ENCODE data around the gene LRRTM4. TPM values are rescaled to one million over a fixed set of nuclear protein-coding genes. Genes with fewer than 3 reads are reported as not detected.

LRRTM4 gene
- total RNA-seq (2021; ENCODE audit: unreplicated experiment) (0.23 TPM), Bru-seq, nascent RNA (percentile 15 among the genes with signal in this experiment), BruChase-seq, experiment 1, labeled RNA remaining after a 2-hour chase (percentile 23 among the genes with signal in this experiment), BruChase-seq, experiment 2, labeled RNA remaining after a 6-hour chase (percentile 18 among the genes with signal in this experiment)
- 0.29 TPM for polyA plus RNA-seq (2012; ENCODE audit: insufficient read length)
- long read RNA-seq = 0 reads

GRCh38 chr2:77521931-77522470 lies at the start of gene LRRTM4:
TSS of gene LRRTM4 (minus strand) at chr2:77522376.
- no peak; the same call in 1 of the 2 replicates for ATAC-seq
- CTCF ChIA-PET = no interaction called here
- in situ Hi-C loops (cut with HindIII; ENCODE audit: low pct_unique_long_range_greater_than_20kb, low sequenced_read_pairs) = no loop called here

GRCh38 chr2:77571545-77571944 lies 49.4 kb upstream of the LRRTM4 start:
- BruUV-seq (replicated peaks) = no TSS peak
- CTCF ChIA-PET = no interaction called here
- intact Hi-C loops (cut with micrococcal nuclease; ENCODE audit: unreplicated experiment) = no loop called here
- in situ Hi-C loops (cut with HindIII; ENCODE audit: low pct_unique_long_range_greater_than_20kb, low sequenced_read_pairs) = no loop called here
- no peaks in the 10 kb centered on the region for H3K36me3 ChIP-seq (ENCODE audit: control insufficient read depth, insufficient read depth, low read length)
- POLR2A ChIA-PET = no interaction called here
- H3K27me3 ChIP-seq (ENCODE audit: control insufficient read depth, insufficient read depth, low read length) = no peaks in the 10 kb centered on the region
- H3K4me3 ChIP-seq (ENCODE audit: low read depth in 2 of 2, low read length in 2 of 2) = no peak overlapping the region
- DNase-seq (ENCODE audit: low read depth, low spot score) (no peak), ATAC-seq (no peak)
- H3K9me3 ChIP-seq (ENCODE audit: control insufficient read depth, insufficient read depth, low read depth, low read length) = no peaks in the 10 kb centered on the region; the same call in 1 of the 2 replicates
- TF ChIP-seq CTCF (IDR thresholded peaks at IDR 0.05) = no peak
- no peak for TF ChIP-seq TCF7L2 (IDR thresholded peaks at IDR 0.05; ENCODE audit: low read depth, low read length)
- no peak for TF ChIP-seq POLR2AphosphoS5 (IDR thresholded peaks at IDR 0.05; ENCODE audit: low read depth, low read length)
- TF ChIP-seq SIN3A (IDR thresholded peaks at IDR 0.05; ENCODE audit: borderline replicate concordance, insufficient read depth, low read depth, low read length) = no peak
- TF ChIP-seq, protein P1, sequence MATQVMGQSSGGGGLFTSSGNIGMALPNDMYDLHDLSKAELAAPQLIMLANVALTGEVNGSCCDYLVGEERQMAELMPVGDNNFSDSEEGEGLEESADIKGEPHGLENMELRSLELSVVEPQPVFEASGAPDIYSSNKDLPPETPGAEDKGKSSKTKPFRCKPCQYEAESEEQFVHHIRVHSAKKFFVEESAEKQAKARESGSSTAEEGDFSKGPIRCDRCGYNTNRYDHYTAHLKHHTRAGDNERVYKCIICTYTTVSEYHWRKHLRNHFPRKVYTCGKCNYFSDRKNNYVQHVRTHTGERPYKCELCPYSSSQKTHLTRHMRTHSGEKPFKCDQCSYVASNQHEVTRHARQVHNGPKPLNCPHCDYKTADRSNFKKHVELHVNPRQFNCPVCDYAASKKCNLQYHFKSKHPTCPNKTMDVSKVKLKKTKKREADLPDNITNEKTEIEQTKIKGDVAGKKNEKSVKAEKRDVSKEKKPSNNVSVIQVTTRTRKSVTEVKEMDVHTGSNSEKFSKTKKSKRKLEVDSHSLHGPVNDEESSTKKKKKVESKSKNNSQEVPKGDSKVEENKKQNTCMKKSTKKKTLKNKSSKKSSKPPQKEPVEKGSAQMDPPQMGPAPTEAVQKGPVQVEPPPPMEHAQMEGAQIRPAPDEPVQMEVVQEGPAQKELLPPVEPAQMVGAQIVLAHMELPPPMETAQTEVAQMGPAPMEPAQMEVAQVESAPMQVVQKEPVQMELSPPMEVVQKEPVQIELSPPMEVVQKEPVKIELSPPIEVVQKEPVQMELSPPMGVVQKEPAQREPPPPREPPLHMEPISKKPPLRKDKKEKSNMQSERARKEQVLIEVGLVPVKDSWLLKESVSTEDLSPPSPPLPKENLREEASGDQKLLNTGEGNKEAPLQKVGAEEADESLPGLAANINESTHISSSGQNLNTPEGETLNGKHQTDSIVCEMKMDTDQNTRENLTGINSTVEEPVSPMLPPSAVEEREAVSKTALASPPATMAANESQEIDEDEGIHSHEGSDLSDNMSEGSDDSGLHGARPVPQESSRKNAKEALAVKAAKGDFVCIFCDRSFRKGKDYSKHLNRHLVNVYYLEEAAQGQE (IDR thresholded peaks at IDR 0.05; ENCODE audit: insufficient read depth in 1 of 2, low read depth in 2 of 2, low read length in 1 of 2) = no peak
- H3K27ac ChIP-seq (ENCODE audit: low read length) = no peak overlapping the region
- H3K4me1 ChIP-seq (ENCODE audit: control insufficient read depth, insufficient read depth, low read length) = no peaks in the 10 kb centered on the region

More at GRCh38 chr2:77521931-77522470, at the start of gene LRRTM4:
- no peak for TF ChIP-seq SIN3A (IDR thresholded peaks at IDR 0.05; ENCODE audit: borderline replicate concordance, insufficient read depth, low read depth, low read length)
- TF ChIP-seq CTCF (IDR thresholded peaks at IDR 0.05) = peak; percentile 36; the same call in 1 of the 2 replicates
- no TSS peak for BruUV-seq (replicated peaks)
- no peak for DNase-seq (ENCODE audit: low read depth, low spot score)
- intact Hi-C loops (cut with micrococcal nuclease; ENCODE audit: unreplicated experiment) = no loop called here
- POLR2A ChIA-PET = no interaction called here
- Histone ChIP-seq H3K36me3 (ENCODE audit: control insufficient read depth, insufficient read depth, low read length) (no peaks in the 10 kb centered on the region), H3K27ac (ENCODE audit: low read length) (no peak within 1 kb of the TSS), H3K27me3 (ENCODE audit: control insufficient read depth, insufficient read depth, low read length) (no peaks in the 10 kb centered on the region), H3K4me1 (ENCODE audit: control insufficient read depth, insufficient read depth, low read length) (no peaks in the 10 kb centered on the region), H3K4me3 (ENCODE audit: low read depth in 2 of 2, low read length in 2 of 2) (no peak within 1 kb of the TSS), H3K9me3 (ENCODE audit: control insufficient read depth, insufficient read depth, low read depth, low read length) (no peaks in the 10 kb centered on the region)
